Activated T-cell treated with anti-CD3 and anti-CD28 coated beads, Interleukin-2, amount 50 U/mL, for 72 hours (primary cell): Measurements from ENCODE around the gene GPATCH4. TPM values are rescaled to one million over a fixed set of nuclear protein-coding genes. Genes with fewer than 3 reads are reported as not detected.
"Not testable (repeated sequence)": the region's sequence is repeated elsewhere in the genome, so short reads cannot be mapped to it uniquely, and the experiment has no call there.

Experiments used
- ATAC-seq, 2 donors: fragments of 150-1000 bp; cut with Tn5 transposase; replicated peaks in 1 of 2; 2 replicates each; pipeline ENCODE4 v1.10.0; 2021; ENCODE audit warnings: moderate library complexity in 2 of 2, mild to moderate bottlenecking in 1 of 2
- DNase-seq, 2 donors: peaks; one replicate each; pipeline ENCODE4 v3.0.0; 2021 to 2022; ENCODE audit warnings: mixed read lengths in 1 of 2
- H3K27ac Mint-ChIP-seq: one replicate; pipeline ENCODE4 v1.8.0; 2022; ENCODE audit warnings: mild to moderate bottlenecking, moderate library complexity, mixed read lengths
- H3K27me3 Mint-ChIP-seq: one replicate; pipeline ENCODE4 v1.8.0; 2022; ENCODE audit warnings: low read depth, mixed read lengths
- H3K36me3 Mint-ChIP-seq, 2 donors: one replicate each; pipeline ENCODE4 v1.8.0; 2022; ENCODE audit warnings: mixed read lengths in 2 of 2, mild to moderate bottlenecking in 1 of 2; ENCODE audit not compliant: insufficient read depth in 2 of 2
- H3K4me1 Mint-ChIP-seq: one replicate; pipeline ENCODE4 v1.8.0; 2022; ENCODE audit warnings: low read depth, mixed read lengths
- H3K4me3 Mint-ChIP-seq, 2 donors: one replicate each; pipeline ENCODE4 v1.8.0; 2022; ENCODE audit warnings: mild to moderate bottlenecking in 2 of 2, mixed read lengths in 2 of 2, moderate library complexity in 2 of 2
- H3K9me3 Mint-ChIP-seq, 2 donors: one replicate each; pipeline ENCODE4 v1.8.0; 2022; ENCODE audit warnings: mixed read lengths in 2 of 2
- total RNA-seq, 2 donors: library from RNA; stranded (reverse); gene quantifications; one replicate each; pipeline ENCODE4 v1.2.3, GENCODE V29; 2022

Gene GPATCH4
- total RNA-seq, 2 donors from 2014 or later: 25.6 to 31.6 TPM

- ATAC-seq: no peak
- Mint-ChIP-seq H3K4me3 (no peak overlapping the region), H3K36me3 (no peaks in the 10 kb centered on the region), H3K27ac (no peak overlapping the region), H3K9me3 (no peaks in the 10 kb centered on the region), H3K4me1 (peaks cover 8% of the 10 kb centered on the region), H3K27me3 (peaks cover 65% of the 10 kb centered on the region)
- DNase-seq: no peak
Observed at GRCh38 chr1:156622581-156623297, 21.5 kb upstream of the GPATCH4 start.

- DNase-seq (no peak), ATAC-seq (no peak)
- no peak overlapping the region for H3K4me3 Mint-ChIP-seq
- H3K27ac Mint-ChIP-seq: no peak overlapping the region
- no peaks in the 10 kb centered on the region for H3K36me3 Mint-ChIP-seq
- no peaks in the 10 kb centered on the region for H3K9me3 Mint-ChIP-seq
- H3K4me1 Mint-ChIP-seq: no peaks in the 10 kb centered on the region
- peaks cover 60% of the 10 kb centered on the region for H3K27me3 Mint-ChIP-seq
Observed at GRCh38 chr1:156619582-156619955, 18.3 kb upstream of the GPATCH4 start.

- Mint-ChIP-seq H3K27ac (no peak within 1 kb of the TSS), H3K9me3 (no peaks in the 10 kb centered on the region), H3K4me3 (no peak within 1 kb of the TSS), H3K4me1 (no peaks in the 10 kb centered on the region), H3K27me3 (peaks cover 65% of the 10 kb centered on the region), H3K36me3 (no peaks in the 10 kb centered on the region)
- ATAC-seq (no peak), DNase-seq (peak; percentile 15 to 33)
Observed at GRCh38 chr1:156618853-156619581, 17.7 kb upstream of the GPATCH4 start, which contains the start of gene HAPLN2. Gene HAPLN2 (plus strand): TSS chr1:156619415. CDS start chr1:156623491, 4,076 bp downstream.

- no peak for DNase-seq
- H3K27ac Mint-ChIP-seq: no peak overlapping the region
- no peaks in the 10 kb centered on the region for H3K9me3 Mint-ChIP-seq
- H3K27me3 Mint-ChIP-seq: peaks cover 59% of the 10 kb centered on the region
- no peak for ATAC-seq
- H3K4me1 Mint-ChIP-seq: no peaks in the 10 kb centered on the region
- no peak overlapping the region for H3K4me3 Mint-ChIP-seq
- no peaks in the 10 kb centered on the region for H3K36me3 Mint-ChIP-seq
Observed at GRCh38 chr1:156616463-156616862, 15.2 kb upstream of the GPATCH4 start.

- ATAC-seq (no peak), DNase-seq (no peak)
- H3K27ac Mint-ChIP-seq: no peak overlapping the region
- no peaks in the 10 kb centered on the region for H3K36me3 Mint-ChIP-seq
- H3K27me3 Mint-ChIP-seq: peaks cover 59% of the 10 kb centered on the region
- no peaks in the 10 kb centered on the region for H3K4me1 Mint-ChIP-seq
- H3K4me3 Mint-ChIP-seq: no peak overlapping the region
- no peaks in the 10 kb centered on the region for H3K9me3 Mint-ChIP-seq
Observed at GRCh38 chr1:156615946-156616345, 14.7 kb upstream of the GPATCH4 start.

GRCh38 chr1:156612666-156613065 lies 11.4 kb upstream of the GPATCH4 start:
- peaks cover 36% of the 10 kb centered on the region for H3K27me3 Mint-ChIP-seq
- no peak overlapping the region for H3K4me3 Mint-ChIP-seq
- no peaks in the 10 kb centered on the region for H3K36me3 Mint-ChIP-seq
- no peak overlapping the region for H3K27ac Mint-ChIP-seq
- no peak for DNase-seq
- no peak for ATAC-seq
- no peaks in the 10 kb centered on the region for H3K9me3 Mint-ChIP-seq
- peaks cover 10% of the 10 kb centered on the region for H3K4me1 Mint-ChIP-seq

GRCh38 chr1:156610072-156610471 lies 8.8 kb upstream of the GPATCH4 start:
- not testable (repeated sequence) for H3K4me1 Mint-ChIP-seq, H3K27ac Mint-ChIP-seq, DNase-seq, H3K36me3 Mint-ChIP-seq, ATAC-seq, H3K9me3 Mint-ChIP-seq, H3K4me3 Mint-ChIP-seq
- H3K27me3 Mint-ChIP-seq: peaks cover 26% of the 10 kb centered on the region

- Mint-ChIP-seq H3K36me3 (no peaks in the 10 kb centered on the region), H3K27ac (no peak overlapping the region), H3K4me1 (peaks cover 10% of the 10 kb centered on the region), H3K9me3 (no peaks in the 10 kb centered on the region), H3K4me3 (no peak overlapping the region), H3K27me3 (peaks cover 18% of the 10 kb centered on the region)
- DNase-seq (peak; percentile 69 to 72), ATAC-seq (peak; percentile 82 to 88)
Observed at GRCh38 chr1:156608981-156609380, 7.7 kb upstream of the GPATCH4 start.

- Mint-ChIP-seq H3K9me3 (no peaks in the 10 kb centered on the region), H3K36me3 (no peaks in the 10 kb centered on the region), H3K27ac (no peak overlapping the region), H3K4me1 (peaks cover 10% of the 10 kb centered on the region), H3K27me3 (peaks cover 18% of the 10 kb centered on the region), H3K4me3 (peak overlapping the region; percentile 42 to 45)
- DNase-seq (peak; percentile 68 to 71), ATAC-seq (peak; percentile 94 to 97)
Observed at GRCh38 chr1:156608036-156608674, 6.9 kb upstream of the GPATCH4 start.

- DNase-seq, H3K4me3 Mint-ChIP-seq, H3K9me3 Mint-ChIP-seq, H3K27ac Mint-ChIP-seq, H3K36me3 Mint-ChIP-seq, ATAC-seq: not testable (repeated sequence)
- H3K27me3 Mint-ChIP-seq: peaks cover 11% of the 10 kb centered on the region
- H3K4me1 Mint-ChIP-seq: peaks cover 18% of the 10 kb centered on the region
Observed at GRCh38 chr1:156607344-156607743, 6.1 kb upstream of the GPATCH4 start.

- ATAC-seq (no peak), DNase-seq (no peak)
- Mint-ChIP-seq H3K36me3 (peaks cover 0 to 9% of the 10 kb centered on the region in 2 donors), H3K27ac (peak overlapping the region; percentile 5), H3K4me3 (peak overlapping the region; percentile 75 to 87), H3K9me3 (no peaks in the 10 kb centered on the region), H3K27me3 (no peaks in the 10 kb centered on the region), H3K4me1 (peaks cover 42% of the 10 kb centered on the region)
Observed at GRCh38 chr1:156602557-156602993, 1.3 kb upstream of the GPATCH4 start.

GRCh38 chr1:156601892-156602291 lies 613 bp upstream of the GPATCH4 start:
- peak overlapping the region; percentile 87 to 90 for H3K4me3 Mint-ChIP-seq
- H3K27me3 Mint-ChIP-seq: no peaks in the 10 kb centered on the region
- H3K4me1 Mint-ChIP-seq: peaks cover 42% of the 10 kb centered on the region
- H3K27ac Mint-ChIP-seq: peak overlapping the region; percentile 57
- no peak for DNase-seq
- peaks cover 0 to 12% of the 10 kb centered on the region in 2 donors for H3K36me3 Mint-ChIP-seq
- no peaks in the 10 kb centered on the region for H3K9me3 Mint-ChIP-seq
- ATAC-seq: no peak

- no peaks in the 10 kb centered on the region for H3K27me3 Mint-ChIP-seq
- peak overlapping the region; percentile 90 for H3K27ac Mint-ChIP-seq
- peak overlapping the region; percentile 87 to 90 for H3K4me3 Mint-ChIP-seq
- H3K4me1 Mint-ChIP-seq: peaks cover 42% of the 10 kb centered on the region
- peaks cover 0 to 15% of the 10 kb centered on the region in 2 donors for H3K36me3 Mint-ChIP-seq
- ATAC-seq (peak; percentile 1 to 4), DNase-seq (no peak)
- no peaks in the 10 kb centered on the region for H3K9me3 Mint-ChIP-seq
Observed at GRCh38 chr1:156600733-156601121, 552 bp downstream of the GPATCH4 start.
